TTC549 (cell line): ENCODE data around the gene SLC48A1.

Source experiments
- FAIRE-seq: peaks from 2 replicates; lab custom pipeline; 2012; peaks lifted over from hg19 to GRCh38; lab: Jason Lieb, UNC

SLC48A1 gene

GRCh38 chr12:47828976-47829482 is 56.0 kb downstream of the SLC48A1 start:
- FAIRE-seq: no peak

- no peak for FAIRE-seq
Measured at GRCh38 chr12:47829584-47829983, 56.5 kb downstream of the SLC48A1 start.
